Tibial artery (tissue), 4 donors: ENCODE data around the gene HPSE2.

ENCODE experiments used
- DNase-seq, 2 donors: peaks; one replicate each; pipeline ENCODE4 v3.0.0-alpha.2; 2019
- H3K27ac ChIP-seq, 2 donors: fragments of 200-600 bp; sonication (generic) in 1 of 2; 1 replicate in 1 of 2; 2 replicates in 1 of 2; pipeline ENCODE4 v1.5.1; 2018 to 2019; ENCODE audit warnings: mild to moderate bottlenecking in 1 of 2
- H3K27me3 ChIP-seq, 2 donors: fragments of 200-600 bp; sonication (generic) in 1 of 2; one replicate each; pipeline versions ENCODE4 v1.5.1 to v1.6.0; 2016 to 2019
- H3K36me3 ChIP-seq, 3 donors: fragments of 200-600 bp; sonication (generic) in 2 of 3; one replicate each; pipeline ENCODE4 v1.5.1; 2016 to 2019; ENCODE audit warnings: mild to moderate bottlenecking in 2 of 3
- H3K4me1 ChIP-seq, 4 donors: fragments of 200-600 bp; sonication (generic) in 2 of 4; 1 replicate in 3 of 4; 2 replicates in 1 of 4; pipeline ENCODE4 v1.5.1; 2016 to 2019
- H3K4me3 ChIP-seq, 2 donors: fragments of 200-600 bp; sonication (generic) in 1 of 2; 1 replicate in 1 of 2; 2 replicates in 1 of 2; pipeline ENCODE4 v1.5.1; 2018 to 2019; ENCODE audit warnings: mild to moderate bottlenecking in 2 of 2
- H3K9me3 ChIP-seq, 3 donors: fragments of 200-600 bp; sonication (generic) in 1 of 3; one replicate each; pipeline ENCODE4 v1.5.1; 2016 to 2019
- CTCF ChIP-seq, 2 experiments: fragments of 200-600 bp in 1 of 2; fragments of 450-650 bp in 1 of 2; IDR thresholded peaks; one replicate each; pipeline ENCODE4 v1.5.1; 2017 to 2019; ENCODE audit warnings: antibody characterized with exemption in 2 of 2, mild to moderate bottlenecking in 1 of 2, moderate library complexity in 1 of 2
- intact Hi-C: fragments of 100-400 bp; cut with DNase I; formaldehyde crosslinking; loops from one replicate; pipeline ENCODE4 v1.15.0; 2023; ENCODE audit warnings: low total_unique reads

Gene HPSE2

GRCh38 chr10:98536551-98536950 lies 699.1 kb downstream of the HPSE2 start:
- H3K4me1 ChIP-seq: peaks cover 0 to 3% (median 0%) of the 10 kb centered on the region in 4 donors
- no peaks in the 10 kb centered on the region for H3K27me3 ChIP-seq
- no peak overlapping the region for H3K27ac ChIP-seq
- DNase-seq: no peak
- no peaks in the 10 kb centered on the region for H3K9me3 ChIP-seq
- no peaks in the 10 kb centered on the region for H3K36me3 ChIP-seq
- H3K4me3 ChIP-seq: no peak overlapping the region
- intact Hi-C loops: no loop called here
- no peak for TF ChIP-seq CTCF (IDR thresholded peaks at IDR 0.05)

DNA sequence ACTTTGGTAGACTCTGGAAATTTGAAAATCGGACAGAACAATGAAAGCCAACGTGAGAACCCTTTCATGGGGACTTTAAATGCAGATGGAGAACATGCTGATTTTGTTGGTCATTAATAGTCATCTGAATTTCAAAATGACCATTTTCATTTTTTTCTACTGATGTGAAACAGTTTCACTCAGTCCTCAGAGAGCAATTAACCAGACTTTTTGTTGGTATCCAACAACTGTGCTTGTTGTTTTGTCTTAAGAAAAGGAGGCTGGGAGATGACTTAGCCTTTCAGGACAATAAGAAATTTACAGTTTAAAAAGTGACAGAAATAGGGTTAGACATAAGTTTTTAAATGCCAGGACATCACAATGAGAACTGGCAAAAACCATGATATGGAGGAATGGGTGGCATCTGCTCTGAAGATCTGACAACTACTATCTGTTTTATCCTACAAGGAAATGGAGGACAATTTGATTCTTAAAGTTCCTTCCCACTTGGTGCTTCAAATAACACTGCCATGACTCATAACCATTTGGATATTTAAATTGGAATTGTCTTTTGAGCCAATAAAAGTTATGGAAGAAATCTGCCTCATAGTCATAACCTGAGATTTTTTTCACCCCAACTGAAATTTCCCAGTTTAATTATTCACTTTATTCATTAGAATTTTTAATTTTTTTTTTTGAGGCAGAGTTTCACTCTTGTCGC lies 701.8 kb downstream of the HPSE2 start:
- Histone ChIP-seq H3K27ac (no peak overlapping the region), H3K4me1 (peaks cover 0 to 3% (median 0%) of the 10 kb centered on the region in 4 donors), H3K9me3 (no peaks in the 10 kb centered on the region), H3K27me3 (no peaks in the 10 kb centered on the region), H3K36me3 (no peaks in the 10 kb centered on the region), H3K4me3 (no peak overlapping the region)
- intact Hi-C loops: no loop called here
- DNase-seq: no peak
- TF ChIP-seq CTCF (IDR thresholded peaks at IDR 0.05): no peak

DNA sequence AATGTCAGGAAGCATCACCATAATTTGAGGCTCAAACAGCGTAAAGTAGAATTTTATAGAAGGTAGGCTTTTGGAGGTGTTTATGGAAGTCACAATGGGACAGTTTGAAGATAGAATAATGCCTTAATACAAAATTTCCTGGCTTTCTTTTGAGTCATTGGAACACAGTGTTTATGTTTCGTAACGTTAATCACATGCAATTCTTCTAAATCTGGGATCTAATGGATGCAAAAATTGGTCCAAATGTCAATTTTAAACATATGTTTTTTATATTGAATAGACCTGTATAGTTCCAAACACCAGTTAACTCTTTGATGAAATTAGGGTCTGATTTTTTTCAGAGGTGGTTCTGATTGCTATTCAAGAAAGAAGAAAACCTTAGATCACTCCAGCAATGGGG lies 702.4 kb downstream of the HPSE2 start:
- intact Hi-C loops: no loop called here
- H3K36me3 ChIP-seq: no peaks in the 10 kb centered on the region
- no peak for DNase-seq
- no peak overlapping the region for H3K4me3 ChIP-seq
- no peaks in the 10 kb centered on the region for H3K9me3 ChIP-seq
- H3K4me1 ChIP-seq: peaks cover 0 to 3% (median 0%) of the 10 kb centered on the region in 4 donors
- H3K27ac ChIP-seq: no peak overlapping the region
- H3K27me3 ChIP-seq: no peaks in the 10 kb centered on the region
- no peak for TF ChIP-seq CTCF (IDR thresholded peaks at IDR 0.05)

DNA sequence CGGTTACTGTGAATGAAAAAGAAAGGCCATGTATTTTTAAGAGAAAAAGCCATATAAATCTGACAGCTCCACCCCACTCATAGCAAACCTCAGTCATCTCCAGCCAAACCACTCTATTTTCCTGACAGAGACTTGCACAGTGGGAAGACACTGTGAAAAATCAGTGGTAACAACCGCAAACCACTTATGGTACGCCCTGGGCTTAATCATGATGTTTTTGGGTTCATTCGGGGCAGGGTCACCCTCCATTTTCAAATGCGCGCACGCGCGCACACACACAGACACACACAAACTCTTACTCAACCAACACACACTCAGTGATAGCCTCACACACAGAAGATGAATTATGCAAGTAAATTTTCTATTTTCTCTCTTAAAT lies 706.9 kb downstream of the HPSE2 start:
- no peak for DNase-seq
- Histone ChIP-seq H3K27me3 (no peaks in the 10 kb centered on the region), H3K4me3 (no peak overlapping the region), H3K9me3 (no peaks in the 10 kb centered on the region), H3K4me1 (no peaks in the 10 kb centered on the region), H3K27ac (no peak overlapping the region), H3K36me3 (no peaks in the 10 kb centered on the region)
- intact Hi-C loops: no loop called here
- no peak for TF ChIP-seq CTCF (IDR thresholded peaks at IDR 0.05)

DNA sequence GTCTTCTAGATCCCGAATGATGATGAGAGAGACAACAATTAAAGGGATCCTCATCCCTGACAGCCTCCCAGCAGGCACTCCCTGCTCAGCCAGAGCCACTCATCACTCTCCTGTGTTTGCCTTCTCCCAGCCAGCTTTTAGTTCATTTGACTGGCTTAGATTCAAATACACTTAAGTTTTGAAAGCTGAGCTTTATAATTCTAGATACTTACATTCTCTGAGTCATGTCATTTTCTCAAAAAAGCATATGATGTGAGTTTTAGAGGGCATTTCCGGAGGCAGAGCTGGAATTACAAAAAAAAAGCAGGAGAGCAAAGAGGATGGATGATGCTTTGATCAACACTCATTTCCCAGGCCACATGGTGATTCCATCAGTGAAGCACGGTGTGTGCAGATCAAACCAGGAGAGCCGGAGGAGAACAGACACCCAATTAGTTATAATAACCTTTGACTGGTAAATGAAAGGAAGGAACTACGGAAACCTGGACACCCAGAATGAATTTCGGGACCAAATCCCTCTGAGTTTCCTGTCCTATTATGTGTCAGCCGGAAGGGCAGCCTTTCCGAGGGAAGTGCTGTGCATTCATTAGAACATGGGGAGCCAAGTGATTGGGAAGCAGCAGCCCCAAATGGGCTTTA lies 707.4 kb downstream of the HPSE2 start:
- no peaks in the 10 kb centered on the region for H3K36me3 ChIP-seq
- H3K4me3 ChIP-seq: no peak overlapping the region
- no peaks in the 10 kb centered on the region for H3K27me3 ChIP-seq
- DNase-seq: no peak
- intact Hi-C loops: no loop called here
- no peaks in the 10 kb centered on the region for H3K9me3 ChIP-seq
- TF ChIP-seq CTCF (IDR thresholded peaks at IDR 0.05): no peak
- H3K27ac ChIP-seq: no peak overlapping the region
- H3K4me1 ChIP-seq: no peaks in the 10 kb centered on the region
